Small intestine (tissue), 7 donors: ENCODE data around the gene SRRD. TPM values are rescaled to one million over a fixed set of nuclear protein-coding genes. Genes with fewer than 3 reads are reported as not detected.

ENCODE experiments used
- DNase-seq, 2 donors: peaks; one replicate each; pipeline versions ENCODE4 v3.0.0 to v3.0.0-alpha.2; 2013
- FAIRE-seq: peaks from 2 replicates; lab custom pipeline; 2012; peaks lifted over from hg19 to GRCh38; lab: Jason Lieb, UNC
- H3K27ac ChIP-seq, 3 donors: one replicate each; pipeline ENCODE4 v1.5.1; 2013; ENCODE audit warnings: low read length in 2 of 3, mild to moderate bottlenecking in 2 of 3, control low read depth in 1 of 3, inconsistent platforms in 1 of 3, low read depth in 1 of 3, moderate library complexity in 1 of 3
- H3K27me3 ChIP-seq, 3 donors: one replicate each; pipeline ENCODE4 v1.6.1; 2013; ENCODE audit warnings: low read length in 3 of 3, inconsistent platforms in 1 of 3; ENCODE audit not compliant: control insufficient read depth in 3 of 3, insufficient read depth in 3 of 3
- H3K36me3 ChIP-seq, 3 donors: one replicate each; pipeline ENCODE4 v1.6.1; 2013; ENCODE audit warnings: low read length in 3 of 3, inconsistent platforms in 1 of 3, low read depth in 1 of 3, mild to moderate bottlenecking in 1 of 3, moderate library complexity in 1 of 3; ENCODE audit not compliant: control insufficient read depth in 3 of 3, insufficient read depth in 2 of 3
- H3K4me1 ChIP-seq, 3 donors: one replicate each; pipeline ENCODE4 v1.6.1; 2013; ENCODE audit warnings: low read length in 2 of 3, inconsistent platforms in 1 of 3, low read depth in 1 of 3, mild to moderate bottlenecking in 1 of 3, moderate library complexity in 1 of 3; ENCODE audit not compliant: control insufficient read depth in 3 of 3, insufficient read depth in 2 of 3
- H3K4me3 ChIP-seq, 3 donors: one replicate each; pipeline ENCODE4 v1.5.1; 2013; ENCODE audit warnings: low read length in 3 of 3, control low read depth in 1 of 3, inconsistent platforms in 1 of 3, low read depth in 1 of 3, mild to moderate bottlenecking in 1 of 3, moderate library complexity in 1 of 3
- H3K9me3 ChIP-seq, 2 donors: one replicate each; pipeline ENCODE4 v1.6.1; 2013; ENCODE audit warnings: low read depth in 1 of 2, low read length in 1 of 2; ENCODE audit not compliant: control insufficient read depth in 2 of 2, insufficient read depth in 1 of 2
- WGBS, 3 donors: extraction: QIAGEN DNeasy Blood & Tissue Kit; methylation state at CpG; one replicate each; pipeline ENCODE4 v1.1.7; 2013; 5-methylcytosine and 5-hydroxymethylcytosine counted together
- polyA plus RNA-seq, 4 donors: library from polyadenylated mRNA; stranded (reverse) in 3 of 4; unstranded in 1 of 4; fragments of 200-250 nt in 3 of 4; fragments of 120-200 nt in 1 of 4; gene quantifications; one replicate each; pipeline versions ENCODE4 v1.2.1 to v1.2.3, GENCODE V29; 2013
- donor health status: healthy with polysubstance abuse.
- donor health status: control.
- donor health status: control.
- donor health status: Bipolar disorder and iron deficiency.
- donor health status: healthy.

The SRRD gene
- polyA plus RNA-seq, 4 donors, result 9.2 to 18.0 (median 13.5) TPM

GRCh38 chr22:26534171-26534855 lies 50.6 kb downstream of the SRRD start:
- Histone ChIP-seq H3K27ac (no peak overlapping the region), H3K9me3 (no peaks in the 10 kb centered on the region), H3K4me3 (no peak overlapping the region), H3K27me3 (no peaks in the 10 kb centered on the region), H3K4me1 (no peaks in the 10 kb centered on the region), H3K36me3 (peaks cover 3 to 39% (median 8%) of the 10 kb centered on the region in 3 donors)
- no peak for DNase-seq
- no peak for FAIRE-seq
- 77 to 89% (median 79%) methylated on average over 7 of the region's 7 CpGs for WGBS, 3 donors

- Histone ChIP-seq H3K36me3 (peaks cover 3 to 37% (median 8%) of the 10 kb centered on the region in 3 donors), H3K27ac (no peak overlapping the region), H3K9me3 (no peaks in the 10 kb centered on the region), H3K27me3 (no peaks in the 10 kb centered on the region), H3K4me1 (no peaks in the 10 kb centered on the region), H3K4me3 (no peak overlapping the region)
- 54 to 84% (median 64%) methylated on average over 13 of the region's 13 CpGs for WGBS, 3 donors
- DNase-seq (no peak), FAIRE-seq (no peak)
Observed at GRCh38 chr22:26534874-26535602, 51.4 kb downstream of the SRRD start.

- Histone ChIP-seq H3K27ac (no peak overlapping the region), H3K27me3 (no peaks in the 10 kb centered on the region), H3K4me1 (no peaks in the 10 kb centered on the region), H3K4me3 (no peak overlapping the region), H3K36me3 (peaks cover 6 to 41% (median 9%) of the 10 kb centered on the region in 3 donors), H3K9me3 (no peaks in the 10 kb centered on the region)
- WGBS, 3 donors, result 93 to 97% (median 94%) methylated on average over 3 of the region's 3 CpGs
- no peak for DNase-seq
- FAIRE-seq, result no peak
Observed at GRCh38 chr22:26535603-26535908, 51.9 kb downstream of the SRRD start.

- H3K9me3 ChIP-seq, result no peaks in the 10 kb centered on the region
- no peak for DNase-seq
Observed at GRCh38 chr22:26536056-26536761, 52.5 kb downstream of the SRRD start.

GRCh38 chr22:26536762-26537134 lies 53.1 kb downstream of the SRRD start:
- Histone ChIP-seq H3K27ac (no peak overlapping the region), H3K4me1 (no peaks in the 10 kb centered on the region), H3K36me3 (peaks cover 9 to 48% (median 10%) of the 10 kb centered on the region in 3 donors), H3K27me3 (no peaks in the 10 kb centered on the region), H3K4me3 (no peak overlapping the region), H3K9me3 (no peaks in the 10 kb centered on the region)
- FAIRE-seq, result no peak
- no peak for DNase-seq
- 95 to 98% (median 96%) methylated on average over 3 of the region's 3 CpGs for WGBS, 3 donors

More at GRCh38 chr22:26536056-26536761, 52.5 kb downstream of the SRRD start:
- WGBS, 3 donors, result 91 to 96% (median 94%) methylated on average over 12 of the region's 12 CpGs
- H3K4me3 ChIP-seq, result no peak overlapping the region
- no peaks in the 10 kb centered on the region for H3K27me3 ChIP-seq
- no peaks in the 10 kb centered on the region for H3K4me1 ChIP-seq
- peaks cover 9 to 47% (median 10%) of the 10 kb centered on the region in 3 donors for H3K36me3 ChIP-seq
- no peak for FAIRE-seq
- no peak overlapping the region for H3K27ac ChIP-seq

GRCh38 chr22:26540119-26540518 lies 56.4 kb downstream of the SRRD start:
- Histone ChIP-seq H3K27me3 (no peaks in the 10 kb centered on the region), H3K27ac (no peak overlapping the region), H3K36me3 (peaks cover 7 to 55% (median 10%) of the 10 kb centered on the region in 3 donors), H3K4me3 (no peak overlapping the region), H3K9me3 (no peaks in the 10 kb centered on the region), H3K4me1 (no peaks in the 10 kb centered on the region)
- WGBS, 3 donors, result 92 to 100% (median 95%) methylated on average over 2 of the region's 2 CpGs
- DNase-seq, result no peak
- FAIRE-seq, result no peak

GRCh38 chr22:26541167-26541819 lies 57.6 kb downstream of the SRRD start:
- 90 to 95% (median 94%) methylated on average over 46 to 47 of the region's 47 CpGs for WGBS, 3 donors
- H3K27me3 ChIP-seq, result no peaks in the 10 kb centered on the region
- H3K36me3 ChIP-seq, result peaks cover 7 to 52% (median 7%) of the 10 kb centered on the region in 3 donors
- no peaks in the 10 kb centered on the region for H3K4me1 ChIP-seq
- H3K27ac ChIP-seq, result no peak overlapping the region
- no peak for FAIRE-seq
- H3K4me3 ChIP-seq, result no peak overlapping the region
- no peaks in the 10 kb centered on the region for H3K9me3 ChIP-seq
- DNase-seq, result no peak

GRCh38 chr22:26542831-26543230 lies 59.2 kb downstream of the SRRD start:
- H3K4me3 ChIP-seq, result no peak overlapping the region
- DNase-seq, result no peak
- H3K27me3 ChIP-seq, result no peaks in the 10 kb centered on the region
- H3K36me3 ChIP-seq, result peaks cover 7 to 48% (median 7%) of the 10 kb centered on the region in 3 donors
- H3K4me1 ChIP-seq, result no peaks in the 10 kb centered on the region
- FAIRE-seq, result no peak
- 65 to 94% (median 81%) methylated on average over 3 of the region's 3 CpGs for WGBS, 3 donors
- H3K9me3 ChIP-seq, result no peaks in the 10 kb centered on the region
- no peak overlapping the region for H3K27ac ChIP-seq
